GM19324 (cell line): ENCODE results near the gene CWC27.

Experiments
- ATAC-seq: cut with Tn5 transposase; IDR thresholded peaks from one replicate; pipeline ENCODE4 v1.9.1; 2021; ENCODE audit warnings: mild to moderate bottlenecking, moderate library complexity; ENCODE audit not compliant: unreplicated experiment, low FRiP score

Gene CWC27

DNA sequence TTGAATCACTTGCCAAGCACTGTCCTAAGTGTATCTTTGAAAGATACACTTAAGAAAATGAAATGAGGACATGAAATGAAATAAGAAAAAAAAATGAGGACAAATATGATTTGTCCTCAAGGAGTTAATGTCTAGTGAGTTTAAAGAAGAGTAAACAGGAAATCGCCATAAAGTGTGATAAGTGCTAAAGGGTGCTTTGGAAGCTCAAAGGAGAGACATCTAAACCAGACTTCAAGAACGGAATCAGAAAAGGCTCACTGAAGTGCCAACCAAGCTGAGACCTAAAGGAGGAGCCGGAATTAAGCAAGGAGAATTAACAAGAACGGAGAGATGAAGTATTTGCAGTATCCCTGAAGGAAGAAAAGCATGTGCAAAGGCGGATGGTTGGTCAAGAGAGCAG, 200.8 kb downstream of the CWC27 start:
- ATAC-seq: no peak

DNA sequence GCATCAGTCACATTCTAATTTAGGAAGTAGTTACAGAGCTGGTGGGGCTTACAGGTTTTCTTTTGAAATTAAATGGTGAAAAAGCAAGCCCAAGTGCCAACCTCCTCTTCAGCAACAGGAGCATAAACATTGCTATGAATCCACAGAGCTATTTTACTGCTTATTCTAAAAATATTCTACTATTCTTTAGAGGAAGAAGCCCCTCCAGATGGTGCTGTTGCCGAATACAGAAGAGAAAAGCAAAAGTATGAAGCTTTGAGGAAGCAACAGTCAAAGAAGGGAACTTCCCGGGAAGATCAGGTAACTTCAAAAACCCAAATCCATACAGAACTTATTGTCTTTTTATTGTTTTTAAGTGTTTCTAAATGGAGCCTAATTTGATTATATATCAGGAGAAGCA, 202.8 kb downstream of the CWC27 start:
- ATAC-seq: no peak

DNA sequence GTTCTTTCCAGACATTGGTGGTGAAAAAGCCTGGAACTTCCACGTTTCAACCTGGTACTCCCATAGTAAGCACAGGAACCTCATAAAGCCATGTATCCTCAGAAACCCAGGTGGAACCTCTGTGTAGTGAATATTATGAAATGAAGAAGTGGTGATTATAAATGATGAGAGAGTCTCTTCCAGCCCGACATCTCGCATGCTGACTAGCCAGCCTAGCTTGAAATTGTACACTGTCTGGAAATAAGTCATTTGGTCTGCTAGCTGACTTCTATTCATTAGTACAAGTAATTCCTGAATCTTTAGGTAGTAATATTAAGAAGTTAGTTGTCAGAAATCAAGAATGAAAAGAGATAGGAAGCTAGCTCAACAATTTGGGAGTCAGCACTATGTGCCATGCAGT, 203.3 kb downstream of the CWC27 start:
- no peak for ATAC-seq

DNA sequence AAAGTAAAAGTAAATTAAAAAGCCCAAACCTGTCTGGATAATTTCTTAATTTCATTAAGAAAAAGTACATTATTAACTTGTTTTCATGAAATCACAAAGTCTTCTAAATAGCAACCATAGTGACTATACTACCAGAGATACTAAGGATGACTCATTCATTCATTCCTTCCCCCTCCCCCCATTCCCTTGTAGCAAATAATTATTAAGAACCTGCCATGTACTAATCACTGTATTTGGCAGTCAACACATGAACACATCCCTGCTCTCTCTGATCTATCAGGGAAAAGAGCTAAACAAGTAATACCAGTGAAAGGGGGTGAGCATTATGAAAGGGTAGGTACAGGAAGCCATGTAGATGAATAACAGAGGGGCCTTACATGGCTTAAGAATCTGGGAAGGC, 203.9 kb downstream of the CWC27 start:
- no peak for ATAC-seq

GRCh38 chr5:64973215-64973614, 204.5 kb downstream of the CWC27 start:
- no peak for ATAC-seq

DNA sequence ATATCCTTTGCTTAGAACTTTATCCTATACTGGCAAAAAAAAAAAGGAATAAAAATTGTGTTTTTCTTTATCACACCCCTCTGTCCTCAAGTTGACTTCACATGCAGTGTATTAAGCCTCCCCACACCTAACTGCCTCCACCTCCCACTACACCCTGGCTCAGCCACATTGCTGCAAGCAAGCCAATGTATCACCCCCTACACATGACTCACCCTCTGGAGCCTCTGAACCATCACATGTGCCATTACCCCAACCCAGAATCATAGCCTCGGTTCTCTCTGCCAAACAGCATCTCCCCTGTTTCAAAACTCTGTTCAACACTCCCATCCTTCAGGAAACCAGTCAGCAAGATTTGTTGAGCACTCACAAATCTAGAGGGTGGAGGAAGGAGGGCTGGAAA, 209.0 kb downstream of the CWC27 start:
- no peak for ATAC-seq

- no peak for ATAC-seq
Measured at GRCh38 chr5:64978546-64978945, 209.8 kb downstream of the CWC27 start.

DNA sequence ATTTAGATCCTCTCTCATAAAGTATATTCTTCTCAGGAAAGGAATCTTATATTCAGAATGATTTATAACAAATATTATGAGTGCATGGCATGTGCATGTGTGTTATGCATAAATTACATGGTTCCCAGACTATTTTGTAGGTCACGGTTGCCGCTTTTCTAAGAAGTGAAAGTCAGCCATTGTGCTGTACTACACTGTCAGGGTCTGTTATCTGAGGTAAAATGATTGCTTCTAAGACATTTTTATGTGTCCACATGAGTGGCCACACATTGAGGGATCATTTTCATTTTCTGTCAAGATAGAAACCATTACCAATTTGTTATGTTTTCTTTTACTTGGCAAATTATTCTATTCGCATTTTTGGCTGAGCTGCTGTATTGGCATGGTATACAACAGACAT, 210.8 kb downstream of the CWC27 start:
- ATAC-seq: no peak

GRCh38 chr5:64980176-64980575, 211.4 kb downstream of the CWC27 start:
- ATAC-seq: no peak

- no peak for ATAC-seq
Measured at GRCh38 chr5:64987768-64988167, 219.0 kb downstream of the CWC27 start.

- ATAC-seq: no peak
Measured at GRCh38 chr5:65009207-65009606, 240.5 kb downstream of the CWC27 start.

DNA sequence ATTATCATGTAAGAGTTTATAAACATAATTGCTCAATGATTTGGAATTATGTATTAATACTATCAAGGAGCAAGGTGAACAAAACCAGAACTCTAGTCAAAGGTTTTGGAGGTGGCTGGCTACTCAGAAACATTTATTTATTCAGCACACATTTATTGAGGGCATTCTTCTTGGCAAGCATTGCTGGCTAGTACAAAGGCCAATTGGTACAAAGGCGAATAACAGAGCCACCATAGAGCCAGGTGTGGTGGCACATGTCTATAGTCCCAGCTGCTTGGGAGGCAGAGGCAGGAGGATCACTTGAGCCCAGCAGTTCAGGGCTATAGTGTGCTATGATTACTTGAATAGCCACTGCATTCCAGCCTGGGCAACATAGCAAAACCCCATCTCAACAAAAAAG, 242.1 kb downstream of the CWC27 start:
- no peak for ATAC-seq

- no peak for ATAC-seq
Measured at GRCh38 chr5:65012301-65012892, 243.7 kb downstream of the CWC27 start.

DNA sequence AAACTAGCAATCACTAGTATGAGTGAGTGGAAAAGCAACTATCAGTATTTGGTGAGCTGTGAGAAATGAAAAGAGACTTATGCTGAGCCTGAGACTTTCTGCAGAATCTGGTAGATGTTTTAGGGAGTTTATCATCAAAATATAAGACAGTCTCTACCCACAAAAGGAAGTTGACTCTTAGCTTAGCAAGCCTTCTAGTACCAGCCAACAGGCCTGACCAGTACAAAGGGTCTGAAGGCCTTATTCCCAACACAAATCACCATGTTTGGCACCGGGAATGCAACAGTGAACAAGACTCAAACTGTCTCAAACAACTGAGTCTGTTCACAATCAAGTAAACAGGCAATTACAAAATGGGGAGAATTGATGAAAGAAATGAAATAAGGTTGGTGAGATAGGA, 244.4 kb downstream of the CWC27 start:
- no peak for ATAC-seq

GRCh38 chr5:65014769-65015168, 246.0 kb downstream of the CWC27 start:
- ATAC-seq: no peak

- ATAC-seq: no peak
Measured at GRCh38 chr5:65015767-65016166, 247.0 kb downstream of the CWC27 start.

- ATAC-seq: no peak
Measured at GRCh38 chr5:65017636-65018035, 248.9 kb downstream of the CWC27 start.

GRCh38 chr5:65018763-65019162, 250.0 kb downstream of the CWC27 start:
- ATAC-seq: no peak

DNA sequence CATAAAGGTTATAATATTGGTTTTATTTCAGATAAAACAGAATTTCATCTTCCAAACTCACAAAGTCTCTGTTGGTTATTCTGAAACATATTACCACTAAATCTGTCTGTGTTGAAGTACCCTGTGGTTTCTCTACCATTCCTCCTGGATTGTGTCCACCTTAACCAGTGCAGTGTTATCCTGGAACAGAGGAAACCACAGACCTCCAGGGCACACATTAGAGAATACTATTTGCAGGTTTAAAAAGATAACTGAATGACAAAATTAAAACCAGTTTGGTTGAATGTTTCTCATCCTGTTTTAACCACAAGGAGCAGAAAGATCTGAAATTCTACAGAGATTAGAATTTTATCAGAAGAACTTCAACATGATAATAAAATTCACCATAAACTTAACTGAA, 251.8 kb downstream of the CWC27 start:
- ATAC-seq: no peak

DNA sequence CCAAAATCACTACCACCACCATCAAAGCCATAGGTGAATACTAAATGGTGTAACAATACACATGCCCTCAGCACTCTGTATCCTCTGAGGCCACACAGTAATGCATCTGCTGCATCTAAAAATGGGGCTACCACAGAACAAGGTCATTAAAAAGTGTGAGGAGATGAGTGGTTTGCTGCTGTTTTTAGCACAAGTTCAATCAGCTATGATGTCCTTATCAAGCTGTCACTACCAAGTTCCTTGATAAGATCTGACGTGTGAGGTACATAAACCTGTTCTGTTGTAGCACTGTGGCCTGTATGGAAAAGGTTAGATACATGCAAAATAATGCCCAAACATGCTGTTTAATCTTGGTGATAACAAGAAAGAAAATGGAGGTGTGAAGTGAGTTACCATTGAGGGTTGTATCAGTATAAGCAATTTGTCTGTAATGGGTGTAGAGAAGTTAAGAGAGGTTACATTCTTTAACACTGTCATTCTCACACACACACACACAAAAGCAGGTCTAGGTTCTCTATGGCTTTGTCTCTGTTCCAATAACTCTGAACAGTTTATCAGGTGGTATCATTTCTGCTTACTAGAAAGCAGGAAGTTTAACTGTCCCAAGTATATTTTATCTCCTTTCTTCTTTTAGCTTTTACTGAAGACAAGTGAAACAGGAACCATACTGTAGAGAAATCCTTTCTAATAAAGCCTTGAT, 252.9 kb downstream of the CWC27 start:
- ATAC-seq: peak; percentile 61

DNA sequence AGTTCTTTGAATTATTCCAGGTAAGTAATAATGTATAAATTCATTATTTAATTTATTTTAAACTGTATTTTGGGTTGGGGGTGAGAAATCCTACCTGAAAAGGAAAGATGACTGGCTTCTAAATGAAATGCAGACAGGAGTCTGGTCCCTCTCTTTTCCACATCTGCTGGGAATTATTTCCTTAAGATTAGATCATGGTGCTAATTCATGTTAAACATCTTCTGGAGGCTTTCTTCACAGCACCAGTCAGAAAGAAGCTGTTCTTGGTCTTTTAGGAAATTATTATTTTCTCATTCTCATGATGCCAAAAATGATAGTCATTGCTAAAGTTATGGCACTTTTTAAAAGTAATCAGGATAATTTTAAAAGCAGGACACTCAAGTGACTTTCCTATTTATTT, 254.2 kb downstream of the CWC27 start:
- no peak for ATAC-seq

GRCh38 chr5:65024681-65025080, 256.0 kb downstream of the CWC27 start:
- no peak for ATAC-seq
